GM21723 (cell line): ENCODE measurements around the gene CAPZA1.

Experiments
- ATAC-seq: cut with Tn5 transposase; IDR thresholded peaks from one replicate; pipeline ENCODE4 v1.9.1; 2021; ENCODE audit warnings: mild to moderate bottlenecking, moderate library complexity; ENCODE audit not compliant: unreplicated experiment

Gene CAPZA1

DNA sequence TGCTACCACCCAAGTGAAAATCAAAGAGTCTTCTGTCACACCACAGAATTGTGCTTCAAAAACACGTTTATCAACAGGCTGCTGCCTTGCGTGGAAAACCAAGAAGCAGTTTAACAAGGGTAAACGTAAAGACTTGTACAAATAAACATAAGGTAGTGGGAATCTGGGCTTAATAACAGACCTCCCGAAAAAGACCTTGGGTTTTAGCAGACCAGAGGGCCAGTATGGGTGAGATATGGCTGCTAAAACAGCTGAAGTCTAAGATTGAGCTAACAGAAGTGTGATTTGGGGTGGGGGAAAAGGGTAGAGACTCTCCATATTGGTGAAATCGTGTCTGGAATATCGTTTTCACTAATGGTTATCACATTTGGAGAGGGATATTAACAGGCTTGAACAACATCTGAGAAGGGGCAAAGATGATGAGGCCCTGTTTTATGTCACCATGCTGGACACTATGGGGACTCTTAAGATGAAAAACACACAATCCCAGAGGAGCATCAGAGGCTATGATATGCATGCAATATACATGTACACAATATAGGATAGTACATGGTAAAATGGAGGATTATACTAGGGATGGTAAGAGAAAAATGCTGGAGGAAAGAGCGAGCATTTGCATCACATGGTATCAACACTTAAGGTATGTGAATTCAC is 56.2 kb downstream of the CAPZA1 start:
- no peak for ATAC-seq

- ATAC-seq = no peak
Measured at GRCh38 chr1:112676543-112676942, 56.9 kb downstream of the CAPZA1 start.

GRCh38 chr1:112677501-112677900 is 57.9 kb downstream of the CAPZA1 start:
- no peak for ATAC-seq

DNA sequence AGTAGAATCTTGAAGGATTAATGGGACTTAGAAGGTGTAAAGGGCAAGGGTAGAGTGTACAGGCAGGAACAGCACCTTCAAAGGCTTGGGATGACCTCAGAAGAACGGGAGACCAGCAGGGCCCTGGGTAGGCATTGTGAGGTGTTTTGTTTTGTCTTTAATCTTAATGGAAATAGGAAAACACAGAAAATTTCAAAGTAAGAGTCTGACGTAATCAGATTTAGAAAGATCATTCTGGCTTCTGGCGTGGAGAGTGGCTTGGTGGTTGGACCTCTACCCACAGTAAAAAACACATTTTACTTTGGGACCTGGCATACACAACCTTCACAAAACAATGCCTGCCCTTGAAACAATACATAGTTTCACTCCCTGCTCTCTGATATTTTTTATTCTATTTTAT is 59.0 kb downstream of the CAPZA1 start:
- ATAC-seq = no peak

DNA sequence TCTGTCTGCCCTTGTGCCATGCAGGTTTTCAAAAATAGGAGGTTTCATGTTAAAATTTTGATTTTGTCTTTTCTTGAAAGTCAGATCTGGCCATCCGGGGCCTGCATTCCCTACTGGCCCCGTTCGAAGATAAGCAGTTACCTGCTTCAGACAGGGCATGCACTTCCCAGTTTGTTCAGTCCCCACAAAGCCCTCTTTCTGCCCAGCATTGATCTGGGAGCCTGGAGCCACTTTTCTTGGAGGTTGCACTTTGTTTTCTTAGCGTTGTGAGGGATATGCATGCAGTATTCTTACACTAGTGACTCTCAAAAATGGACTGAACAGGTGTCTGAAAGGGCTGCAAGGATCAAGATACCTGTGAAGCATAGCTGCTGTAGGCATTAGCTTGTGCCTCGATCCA is 66.3 kb downstream of the CAPZA1 start:
- no peak for ATAC-seq

DNA sequence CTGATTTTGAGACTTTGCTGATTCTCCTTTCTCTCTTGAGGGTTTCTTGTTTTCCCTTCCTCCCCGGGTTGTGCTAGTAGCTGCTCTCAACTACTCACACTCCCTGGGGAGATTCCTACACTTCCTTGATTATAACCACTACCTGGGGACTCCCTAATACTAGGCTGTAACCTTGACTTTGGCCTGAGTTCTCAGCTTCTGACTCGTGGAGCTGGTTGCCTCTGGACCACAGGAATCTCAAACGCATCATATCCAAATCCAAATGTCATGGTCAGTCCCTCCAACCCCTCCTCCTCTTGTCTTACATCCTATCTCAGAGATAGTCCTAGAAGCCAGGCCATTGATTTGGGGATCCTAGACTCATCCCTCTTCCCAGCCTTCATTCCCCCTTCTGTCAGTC is 66.8 kb downstream of the CAPZA1 start:
- no peak for ATAC-seq

DNA sequence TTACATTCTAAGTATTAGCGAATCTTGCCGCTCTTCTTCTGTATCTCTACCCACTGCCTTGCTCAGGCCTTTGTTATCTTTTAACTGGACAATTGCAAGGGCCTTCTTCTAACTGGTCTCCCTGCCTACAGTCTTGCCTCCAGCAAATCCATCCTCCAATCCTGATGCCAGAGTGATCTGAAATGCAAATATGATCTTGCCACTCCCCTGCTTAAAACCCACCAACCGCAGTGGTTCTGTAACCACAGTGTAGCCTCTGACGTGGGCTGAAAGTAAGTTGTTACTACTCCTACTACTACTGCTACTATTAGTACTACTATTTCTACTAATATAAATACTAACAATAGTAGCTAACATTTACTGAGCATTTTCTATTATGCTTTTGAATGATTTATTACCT is 67.2 kb downstream of the CAPZA1 start:
- ATAC-seq = no peak

- ATAC-seq = no peak
Measured at GRCh38 chr1:112687361-112687760, 67.7 kb downstream of the CAPZA1 start.

- ATAC-seq = no peak
Measured at GRCh38 chr1:112687785-112688496, 68.3 kb downstream of the CAPZA1 start.

DNA sequence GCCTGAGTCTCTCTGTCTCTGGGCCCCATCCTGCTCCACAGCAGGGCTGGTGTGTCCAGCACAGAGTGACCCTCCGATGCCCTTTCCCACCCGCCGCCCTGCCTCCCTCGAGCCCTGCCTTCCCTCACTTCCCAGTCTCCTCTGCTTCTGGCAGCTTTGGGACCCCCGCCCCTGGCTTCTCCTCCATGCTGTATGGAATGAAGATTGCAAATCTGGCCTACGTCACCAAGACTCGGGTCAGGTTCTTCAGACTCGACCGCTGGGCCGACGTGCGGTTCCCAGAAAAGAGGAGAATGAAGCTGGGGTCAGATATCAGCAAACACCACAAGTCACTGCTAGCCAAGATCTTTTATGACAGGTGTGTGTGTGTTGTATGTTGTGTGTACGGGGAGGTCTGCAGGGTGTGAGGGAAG is 69.2 kb downstream of the CAPZA1 start:
- no peak for ATAC-seq

DNA sequence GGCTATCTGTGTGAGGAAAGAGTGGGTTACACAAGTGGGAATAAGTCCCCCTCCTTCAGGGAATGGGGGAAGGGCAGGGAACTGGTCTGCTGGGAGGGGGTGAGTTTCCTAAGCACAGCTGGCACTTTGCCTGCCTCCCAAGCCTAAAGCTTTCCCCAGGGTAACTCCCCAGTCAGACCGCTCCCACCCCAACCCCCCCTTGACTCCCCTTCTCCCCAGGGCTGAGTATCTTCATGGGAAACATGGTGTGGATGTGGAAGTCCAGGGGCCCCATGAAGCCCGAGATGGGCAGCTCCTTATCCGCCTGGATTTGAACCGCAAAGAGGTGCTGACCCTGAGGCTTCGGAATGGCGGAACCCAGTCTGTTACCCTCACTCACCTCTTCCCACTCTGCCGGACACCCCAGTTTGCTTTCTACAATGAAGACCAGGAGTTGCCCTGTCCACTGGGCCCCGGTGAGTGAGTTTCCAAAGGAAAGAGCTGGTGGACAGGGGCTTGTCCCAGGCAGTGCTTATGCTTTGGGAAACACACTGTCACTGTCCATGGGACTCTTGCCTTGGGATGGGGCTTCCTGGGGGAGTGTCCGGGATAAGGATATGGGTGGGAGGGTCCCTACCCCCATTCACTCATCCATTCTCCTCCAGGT is 69.7 kb downstream of the CAPZA1 start:
- no peak for ATAC-seq

DNA sequence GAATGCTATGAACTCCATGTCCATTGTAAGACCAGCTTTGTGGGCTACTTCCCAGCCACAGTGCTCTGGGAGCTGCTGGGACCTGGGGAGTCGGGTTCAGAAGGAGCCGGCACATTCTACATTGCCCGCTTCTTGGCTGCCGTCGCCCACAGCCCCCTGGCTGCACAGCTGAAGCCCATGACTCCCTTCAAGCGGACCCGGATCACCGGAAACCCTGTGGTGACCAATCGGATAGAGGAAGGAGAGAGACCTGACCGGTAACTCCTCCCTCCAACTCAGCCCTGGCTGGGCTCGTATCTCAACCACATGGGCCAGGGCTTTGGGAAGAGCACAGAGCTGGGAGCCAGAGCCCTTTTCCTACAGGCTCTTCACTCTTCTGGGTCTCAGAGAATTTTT is 70.2 kb downstream of the CAPZA1 start:
- ATAC-seq = no peak

DNA sequence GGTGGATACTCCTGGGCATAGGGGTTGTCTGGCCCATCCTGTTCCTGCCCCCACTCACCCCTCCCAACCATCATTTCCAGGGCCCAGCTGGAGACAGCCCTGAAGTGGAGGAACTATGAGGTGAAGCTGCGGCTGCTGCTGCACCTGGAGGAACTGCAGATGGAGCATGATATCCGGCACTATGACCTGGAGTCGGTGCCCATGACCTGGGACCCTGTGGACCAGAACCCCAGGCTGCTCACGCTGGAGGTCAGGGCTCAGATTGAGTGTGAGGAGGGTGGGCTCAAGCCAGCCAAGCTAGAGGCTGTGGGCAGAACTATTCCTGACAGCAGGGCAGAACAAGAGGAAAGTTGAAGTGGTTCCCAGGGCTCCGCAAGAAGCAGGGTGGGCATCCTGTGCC is 73.0 kb downstream of the CAPZA1 start:
- ATAC-seq = no peak

DNA sequence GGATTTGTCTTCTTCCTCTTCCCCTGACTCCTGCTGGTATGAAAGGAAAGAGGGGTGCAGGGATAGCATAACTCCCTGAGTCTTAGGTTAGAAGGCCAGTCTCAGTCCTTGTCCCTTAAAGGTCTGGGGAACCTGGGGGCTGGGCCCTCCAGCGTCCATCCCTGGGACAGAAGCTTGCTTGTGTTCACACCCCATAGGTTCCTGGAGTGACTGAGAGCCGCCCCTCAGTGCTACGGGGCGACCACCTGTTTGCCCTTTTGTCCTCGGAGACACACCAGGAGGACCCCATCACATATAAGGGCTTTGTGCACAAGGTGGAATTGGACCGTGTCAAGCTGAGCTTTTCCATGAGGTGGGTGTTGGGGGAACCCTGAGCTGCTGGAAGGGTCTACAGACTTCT is 74.2 kb downstream of the CAPZA1 start:
- ATAC-seq = no peak

DNA sequence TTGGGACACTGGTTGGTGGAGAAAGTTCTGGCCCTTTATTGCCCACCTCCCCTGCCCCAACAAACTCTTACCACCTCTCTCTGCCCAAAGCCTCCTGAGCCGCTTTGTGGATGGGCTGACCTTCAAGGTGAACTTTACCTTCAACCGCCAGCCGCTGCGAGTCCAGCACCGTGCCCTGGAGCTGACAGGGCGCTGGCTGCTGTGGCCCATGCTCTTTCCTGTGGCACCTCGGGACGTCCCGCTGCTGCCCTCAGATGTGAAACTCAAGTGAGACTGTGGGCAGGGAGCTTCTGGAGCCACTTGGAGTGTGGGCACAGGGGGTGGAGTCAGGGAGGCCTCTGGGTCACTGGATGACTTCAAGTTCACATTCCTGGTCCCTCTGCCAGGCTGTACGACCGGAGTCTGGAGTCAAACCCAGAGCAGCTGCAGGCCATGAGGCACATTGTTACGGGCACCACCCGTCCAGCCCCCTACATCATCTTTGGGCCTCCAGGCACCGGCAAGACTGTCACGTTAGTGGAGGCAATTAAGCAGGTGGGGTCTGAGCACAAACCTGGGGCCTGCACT is 74.8 kb downstream of the CAPZA1 start:
- ATAC-seq = no peak

GRCh38 chr1:112695276-112695675 is 75.6 kb downstream of the CAPZA1 start:
- ATAC-seq = no peak

DNA sequence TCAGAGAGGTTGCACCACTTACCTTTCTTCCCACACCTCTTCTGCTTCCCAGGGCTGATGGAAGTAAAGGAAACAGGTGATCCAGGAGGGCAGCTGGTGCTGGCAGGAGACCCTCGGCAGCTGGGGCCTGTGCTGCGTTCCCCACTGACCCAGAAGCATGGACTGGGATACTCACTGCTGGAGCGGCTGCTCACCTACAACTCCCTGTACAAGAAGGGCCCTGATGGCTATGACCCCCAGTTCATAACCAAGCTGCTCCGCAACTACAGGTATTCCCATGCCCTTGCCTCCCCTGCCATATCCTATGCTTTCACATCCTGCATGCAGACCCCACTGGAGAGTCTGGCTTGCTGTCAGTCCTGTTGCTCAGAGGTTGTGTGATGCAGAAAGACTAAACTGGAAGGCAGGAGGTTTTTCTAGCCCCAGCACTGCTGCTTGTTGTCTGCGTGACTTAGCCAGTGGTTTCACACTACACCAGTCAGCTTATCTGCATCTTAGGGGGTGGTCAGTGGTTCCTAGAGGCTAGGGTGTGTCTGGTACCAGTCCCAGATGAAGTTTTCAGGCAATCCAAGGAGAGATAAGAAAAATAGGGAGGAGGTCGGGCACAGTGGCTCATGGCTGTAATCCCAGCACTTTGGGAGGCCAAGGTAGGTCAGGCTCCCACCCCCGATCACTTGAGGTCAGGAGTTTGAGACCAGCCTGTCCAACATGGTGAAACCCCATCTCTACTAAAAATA is 77.1 kb downstream of the CAPZA1 start:
- no peak for ATAC-seq

DNA sequence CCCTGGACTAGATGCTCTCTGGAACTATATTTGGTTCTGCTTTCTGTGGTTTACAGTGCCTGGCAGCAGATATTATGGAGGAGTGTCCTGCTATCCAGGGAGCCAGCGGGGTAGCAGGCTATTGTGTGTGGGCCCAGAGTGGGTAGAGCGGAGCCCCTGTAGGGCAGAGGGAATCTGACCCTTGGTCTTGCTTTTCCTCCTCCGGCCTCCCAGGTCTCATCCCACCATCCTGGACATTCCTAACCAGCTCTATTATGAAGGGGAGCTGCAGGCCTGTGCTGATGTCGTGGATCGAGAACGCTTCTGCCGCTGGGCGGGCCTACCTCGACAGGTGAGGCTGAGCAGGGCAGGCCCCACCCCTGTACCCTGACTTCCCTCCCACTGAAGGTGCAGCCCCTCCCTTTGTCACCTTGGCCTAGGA is 78.2 kb downstream of the CAPZA1 start:
- ATAC-seq = no peak

- ATAC-seq = no peak
Measured at GRCh38 chr1:112698366-112699310, 79.0 kb downstream of the CAPZA1 start.
